HG03159 (cell line): ENCODE results near the gene ARF3.

Experiments
- ATAC-seq: cut with Tn5 transposase; IDR thresholded peaks from one replicate; pipeline ENCODE4 v1.9.1; 2021; ENCODE audit warnings: mild to moderate bottlenecking, moderate library complexity; ENCODE audit not compliant: unreplicated experiment

Gene ARF3

DNA sequence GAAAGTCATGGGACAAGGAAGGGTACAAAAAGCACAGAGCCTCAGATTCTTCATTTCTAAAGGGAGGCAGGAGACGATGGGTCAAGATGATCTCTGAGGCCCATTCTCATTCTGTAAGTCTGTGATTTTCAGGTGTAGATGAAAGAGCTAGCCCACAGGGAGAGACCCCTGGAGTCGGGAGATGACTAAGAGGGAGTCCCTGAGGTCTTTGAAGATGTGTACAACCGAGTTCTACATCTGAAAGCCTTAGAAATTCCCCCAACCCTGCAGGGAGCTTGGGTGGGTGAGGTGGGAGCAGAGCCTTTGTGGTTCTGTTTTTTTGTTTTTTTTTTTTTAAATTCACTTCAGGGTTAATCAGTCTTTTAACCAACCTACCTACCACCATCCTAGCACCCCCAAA, 11.2 kb upstream of the ARF3 start:
- no peak for ATAC-seq

DNA sequence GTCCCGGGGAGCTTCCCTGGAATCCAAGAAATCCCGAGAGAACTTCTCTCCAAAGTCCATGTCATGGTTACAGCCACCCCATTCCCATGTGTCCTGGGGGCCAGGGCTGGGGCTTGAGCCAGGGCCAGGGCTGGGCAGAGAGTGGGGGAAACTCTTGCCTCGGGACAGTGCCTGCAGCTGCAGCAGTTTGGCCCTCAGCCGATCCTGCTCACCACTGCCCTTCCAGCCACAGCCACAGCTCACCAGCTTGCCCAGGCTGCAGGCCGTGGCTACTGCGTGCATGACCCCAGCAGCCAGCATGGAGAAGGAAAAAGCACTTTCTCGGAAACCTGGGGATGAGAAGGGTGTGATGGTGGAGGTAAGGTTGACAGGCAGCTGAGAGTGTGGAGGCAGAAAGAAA, 10.7 kb upstream of the ARF3 start:
- no peak for ATAC-seq

DNA sequence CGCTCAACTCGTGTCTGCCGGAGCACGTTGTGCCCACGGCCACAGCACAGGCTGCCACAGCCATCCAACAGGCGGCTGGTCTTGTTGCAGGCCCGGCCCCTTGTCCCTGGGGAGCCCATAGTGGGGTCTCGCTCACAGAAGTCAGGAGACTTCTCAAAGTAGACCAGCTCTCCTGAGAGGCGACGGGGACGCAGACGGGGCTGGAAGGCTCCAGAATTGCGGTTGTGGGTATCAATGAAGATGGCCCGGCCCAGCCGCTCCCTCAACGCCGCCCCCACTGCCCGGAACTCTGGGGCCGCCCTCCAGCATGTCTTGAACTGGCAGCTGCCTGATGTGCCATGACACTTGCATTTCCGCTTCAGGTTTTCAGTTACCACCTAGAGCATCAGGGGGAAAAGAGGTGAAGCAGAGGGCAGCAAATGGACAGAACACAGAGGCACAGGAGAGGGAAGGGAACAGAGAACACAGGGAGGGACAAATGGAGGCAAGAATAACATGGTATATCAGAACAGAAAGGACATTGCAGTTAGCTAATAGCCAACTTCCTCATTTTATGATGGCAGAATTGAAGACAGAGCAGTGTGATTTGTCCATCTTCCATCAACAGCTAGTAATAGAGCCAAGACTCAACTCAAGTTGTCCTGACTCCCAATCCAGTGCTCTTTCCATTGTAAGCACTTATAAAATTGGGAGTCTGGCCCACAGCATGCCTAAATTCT, 9.0 kb upstream of the ARF3 start:
- ATAC-seq: no peak

DNA sequence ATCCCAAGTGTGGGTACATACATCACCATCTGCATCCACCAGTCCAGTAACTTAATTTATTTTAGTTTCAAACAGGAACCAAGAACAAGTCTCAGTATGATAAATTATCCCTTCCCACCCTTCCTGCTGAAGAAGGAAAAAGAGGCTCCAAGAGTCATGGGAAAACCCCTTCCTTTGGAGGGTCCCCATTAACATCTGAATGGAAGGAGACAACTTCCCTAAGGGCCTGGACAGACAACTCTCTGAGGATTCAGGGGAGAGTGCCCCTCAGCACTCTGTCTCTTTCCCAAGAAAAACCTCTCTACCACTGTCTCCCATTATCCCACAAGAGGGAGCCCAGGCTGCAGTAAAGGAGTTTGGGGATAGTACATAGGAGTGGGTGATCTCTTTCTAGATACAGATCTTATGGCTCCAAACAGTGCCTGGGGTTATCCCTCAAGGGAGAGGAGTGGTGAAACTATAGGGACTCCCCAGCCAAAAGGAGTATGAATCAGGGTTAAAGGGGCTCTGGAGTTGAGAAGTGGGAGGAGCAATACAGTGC, 8.1 kb upstream of the ARF3 start:
- ATAC-seq: no peak

DNA sequence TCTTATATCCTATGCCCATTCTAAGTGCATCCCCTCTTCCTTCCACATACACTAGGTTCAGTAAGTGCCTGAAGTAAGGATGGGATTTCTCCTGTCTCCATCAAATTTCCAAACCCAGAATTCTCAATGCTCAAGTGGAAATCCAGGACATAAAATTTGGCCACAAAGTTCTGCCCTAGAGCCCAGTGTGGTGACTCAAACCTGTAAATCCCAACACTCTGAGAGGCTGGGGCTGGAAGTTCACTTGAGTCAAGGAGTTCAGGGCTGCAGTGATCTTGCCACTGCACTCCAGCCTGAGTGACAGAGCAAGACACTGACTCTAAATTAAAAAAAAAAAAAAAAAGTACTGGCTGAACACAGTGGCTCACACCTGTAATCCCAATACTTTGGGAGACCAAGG, 4.5 kb upstream of the ARF3 start:
- no peak for ATAC-seq

DNA sequence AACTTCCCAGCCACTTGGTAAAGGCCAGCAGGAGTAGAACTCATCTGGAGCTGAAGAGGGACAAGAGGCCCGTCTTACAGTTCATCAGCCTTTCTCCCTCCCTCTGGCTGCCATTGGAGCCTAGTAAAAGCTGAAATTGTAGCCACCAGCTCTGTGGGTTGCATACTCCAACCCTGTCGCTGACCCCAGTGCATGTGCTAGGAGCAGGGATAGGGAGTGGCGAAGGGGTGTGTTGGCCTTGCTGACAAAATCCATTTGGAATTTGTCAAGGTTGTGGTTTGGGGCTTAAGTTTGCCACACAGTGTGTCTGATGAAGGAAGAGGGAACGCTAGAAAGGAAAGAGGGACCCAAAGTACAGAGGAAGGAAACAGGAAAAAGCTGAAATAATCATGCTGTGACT, 4.0 kb upstream of the ARF3 start:
- ATAC-seq: no peak

DNA sequence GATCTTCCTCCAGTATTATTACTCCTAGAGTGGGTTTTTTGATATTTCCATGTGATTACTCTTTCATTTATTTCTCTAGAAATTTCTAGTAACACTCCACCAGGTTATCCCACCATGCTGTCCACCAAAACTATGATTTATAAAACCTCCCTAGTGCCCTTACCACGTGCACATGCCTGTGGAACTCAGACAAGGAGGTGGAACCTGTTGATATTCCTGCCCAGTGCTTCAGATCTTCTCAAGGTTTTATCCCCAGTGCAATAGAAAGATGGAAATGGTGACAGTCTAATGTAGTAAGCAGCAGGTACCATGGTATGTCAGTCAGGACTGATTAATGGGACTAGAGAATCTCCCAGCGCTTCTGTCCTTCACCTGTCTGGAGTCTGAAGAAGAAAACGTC, 3.5 kb upstream of the ARF3 start:
- ATAC-seq: no peak

DNA sequence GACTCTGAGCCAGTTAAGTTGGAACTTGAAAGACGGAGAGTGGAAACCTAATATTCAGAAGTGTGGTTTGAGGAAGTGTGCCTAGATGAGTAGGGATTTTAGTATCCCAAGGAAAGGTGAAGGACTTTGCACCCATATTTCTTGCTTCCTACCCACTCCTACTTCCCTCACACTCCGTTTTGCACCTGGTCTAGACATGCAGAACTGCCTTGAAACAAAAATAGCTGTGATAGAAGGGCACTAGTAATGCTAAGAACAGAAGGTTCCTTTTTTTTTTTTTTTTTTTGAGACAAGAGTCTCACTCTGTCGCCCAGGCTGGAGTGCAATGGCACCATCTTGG, 732 bp upstream of the ARF3 start:
- no peak for ATAC-seq

DNA sequence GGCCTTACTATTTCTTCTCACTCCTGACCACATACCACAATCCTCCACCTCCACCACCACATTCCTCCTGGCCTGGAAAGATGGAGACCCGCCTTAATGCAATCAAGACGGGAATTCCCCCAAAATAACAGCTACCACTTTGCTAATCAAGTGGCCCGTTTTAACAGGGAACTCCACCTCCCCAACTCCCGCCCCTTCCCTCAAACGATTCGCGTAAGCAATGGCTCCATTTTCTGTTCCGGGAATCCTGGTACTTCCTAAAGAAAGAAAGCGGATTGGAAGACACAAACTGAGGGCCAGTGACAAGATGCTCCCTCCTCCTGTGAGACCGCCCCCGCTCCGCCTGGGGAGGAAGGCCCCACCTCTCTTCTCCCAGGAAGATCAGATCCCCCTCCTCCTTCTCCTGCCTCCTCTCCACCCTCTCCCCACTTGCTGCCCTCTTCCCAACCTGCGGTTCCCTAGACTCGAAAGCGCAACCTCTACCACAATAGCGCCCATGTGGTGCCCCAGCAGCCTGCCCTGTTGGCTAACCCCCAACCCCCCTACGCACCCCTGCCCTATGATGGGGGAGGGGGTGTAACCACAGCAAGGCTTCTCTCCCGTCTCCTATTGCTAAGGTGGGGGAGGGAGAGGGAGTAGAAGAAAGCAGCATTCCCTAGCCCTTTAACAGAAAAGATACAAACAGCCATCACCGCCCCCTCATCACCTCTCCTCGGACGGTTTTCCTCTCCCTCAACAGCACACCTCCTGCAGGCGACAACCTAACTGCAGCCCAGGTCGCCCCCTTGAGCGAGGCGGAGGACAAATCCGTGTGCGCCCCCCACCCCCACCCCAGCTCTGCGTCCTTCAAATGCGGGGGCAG, 777 bp downstream of the ARF3 start:
- peak; percentile 28 for ATAC-seq

DNA sequence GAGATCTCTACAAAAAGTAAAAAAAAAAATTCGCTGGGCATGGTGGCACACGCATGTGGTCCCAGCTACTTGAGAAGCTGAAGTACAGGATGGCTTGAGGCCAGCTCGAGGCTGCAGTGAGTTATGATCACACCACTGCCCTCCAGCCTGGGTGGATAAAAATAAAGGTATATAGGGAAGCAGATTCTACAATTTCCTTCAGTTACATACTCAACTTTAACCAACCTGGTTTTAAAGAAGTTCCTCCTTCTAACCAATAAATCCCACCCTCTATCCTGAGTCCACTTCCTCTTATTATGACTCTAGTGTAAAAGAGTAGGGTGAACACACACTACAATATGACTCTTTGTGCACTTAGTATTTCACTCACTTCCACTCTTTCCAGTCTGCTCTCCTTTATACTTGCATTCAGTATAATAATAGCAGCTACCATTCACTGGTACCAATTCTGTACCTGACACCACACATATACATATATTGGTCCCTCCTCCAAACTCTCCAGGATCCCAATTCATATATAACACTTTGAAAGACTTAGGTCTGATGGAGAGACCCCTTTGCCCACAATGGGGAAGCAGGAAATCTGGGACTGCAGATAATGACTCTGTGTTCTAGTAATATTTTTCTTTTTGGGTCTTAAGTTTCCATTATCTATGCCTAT, 2.3 kb downstream of the ARF3 start:
- ATAC-seq: no peak

DNA sequence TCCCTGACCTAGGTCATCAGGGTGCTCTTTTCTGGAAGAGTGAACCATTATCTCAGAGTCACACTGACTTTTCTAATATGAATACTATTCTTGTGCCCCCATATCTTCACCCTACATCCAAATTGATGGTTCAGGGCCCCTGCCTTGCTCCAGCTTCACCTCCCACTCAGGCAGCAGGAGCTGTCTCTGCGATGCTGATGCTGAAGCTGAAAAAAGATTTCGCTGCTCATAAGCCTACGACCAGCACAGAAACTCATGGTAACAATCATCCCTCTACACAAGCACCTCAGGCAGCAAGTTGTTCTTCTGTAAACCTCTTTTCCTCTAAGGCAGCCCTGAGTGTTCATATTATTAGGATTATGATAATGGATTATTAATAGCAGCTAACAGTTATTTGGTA, 3.2 kb downstream of the ARF3 start:
- no peak for ATAC-seq

DNA sequence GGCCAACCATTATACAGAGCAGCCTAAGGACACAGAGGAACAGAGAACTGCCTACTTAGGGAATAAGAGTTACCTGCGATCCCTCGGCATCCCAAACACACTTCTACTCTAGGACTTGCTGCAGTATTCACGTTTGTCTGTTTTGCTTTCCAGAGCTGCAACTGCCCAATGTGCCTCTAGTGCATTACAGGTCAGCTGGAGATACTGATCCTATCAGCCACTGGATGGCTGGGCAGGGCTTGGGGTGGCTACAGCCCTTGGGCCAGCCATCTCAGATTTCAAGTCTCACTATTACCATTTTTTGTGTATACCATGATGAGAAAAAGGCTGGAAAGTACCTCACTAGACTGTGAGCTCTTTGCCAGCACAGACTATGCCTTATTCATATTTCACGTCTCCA, 4.6 kb downstream of the ARF3 start:
- ATAC-seq: no peak

DNA sequence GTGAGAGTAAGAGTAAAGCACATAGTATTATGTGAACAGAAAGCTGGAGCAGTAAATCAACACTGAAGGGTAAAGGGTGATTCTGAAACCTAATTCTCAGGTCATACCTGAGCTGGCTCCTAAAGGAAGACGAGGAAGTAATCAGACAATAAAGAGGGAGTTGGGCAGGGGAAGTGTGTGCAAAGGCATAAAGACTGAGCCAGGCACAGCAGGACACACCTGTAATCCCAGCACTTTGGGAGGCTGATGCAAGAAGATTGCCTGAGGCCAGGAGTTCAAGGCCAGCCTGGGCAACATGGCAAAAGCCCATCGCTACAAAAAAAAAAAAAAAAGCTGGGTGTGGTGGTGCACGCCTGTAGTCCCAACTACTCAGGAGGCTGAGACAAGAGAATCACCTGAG, 9.6 kb downstream of the ARF3 start:
- no peak for ATAC-seq

DNA sequence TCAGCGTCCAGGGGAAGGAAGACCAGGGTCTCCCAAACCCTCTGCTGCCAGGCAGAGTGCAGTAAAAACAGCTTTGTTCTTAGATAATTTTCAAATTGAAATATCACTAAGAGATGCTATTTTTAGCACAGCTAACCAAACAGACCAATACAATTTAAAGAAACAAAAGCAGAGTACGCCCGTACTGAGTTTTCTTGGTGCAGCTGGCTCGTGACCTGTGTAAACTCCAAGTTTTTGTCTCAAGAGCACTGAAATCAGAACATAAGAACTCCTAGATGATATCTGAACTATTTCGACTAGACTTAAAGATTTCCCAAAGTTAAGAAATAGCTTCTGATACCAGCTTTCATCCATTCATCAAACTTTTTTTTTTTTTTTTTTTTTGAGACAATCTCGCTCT, 10.3 kb downstream of the ARF3 start:
- no peak for ATAC-seq

DNA sequence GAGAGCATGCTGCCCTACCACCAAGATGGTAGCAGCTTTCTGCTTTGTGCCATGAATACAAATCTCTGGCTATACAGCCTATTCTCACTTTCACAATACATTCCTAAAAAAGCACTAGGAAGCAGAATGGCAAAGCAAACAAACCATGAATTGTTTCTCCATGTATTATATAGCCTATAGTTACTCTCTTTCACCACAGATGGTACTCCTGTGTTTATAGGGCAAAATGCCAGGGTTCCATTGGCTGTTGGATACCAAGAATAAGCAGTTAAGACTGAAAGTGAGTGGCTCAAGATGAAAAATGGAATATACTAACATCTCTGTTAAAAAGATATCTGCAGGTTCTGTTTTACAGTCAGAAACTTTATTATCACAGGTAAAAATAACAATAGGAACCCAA, 11.1 kb downstream of the ARF3 start:
- no peak for ATAC-seq

DNA sequence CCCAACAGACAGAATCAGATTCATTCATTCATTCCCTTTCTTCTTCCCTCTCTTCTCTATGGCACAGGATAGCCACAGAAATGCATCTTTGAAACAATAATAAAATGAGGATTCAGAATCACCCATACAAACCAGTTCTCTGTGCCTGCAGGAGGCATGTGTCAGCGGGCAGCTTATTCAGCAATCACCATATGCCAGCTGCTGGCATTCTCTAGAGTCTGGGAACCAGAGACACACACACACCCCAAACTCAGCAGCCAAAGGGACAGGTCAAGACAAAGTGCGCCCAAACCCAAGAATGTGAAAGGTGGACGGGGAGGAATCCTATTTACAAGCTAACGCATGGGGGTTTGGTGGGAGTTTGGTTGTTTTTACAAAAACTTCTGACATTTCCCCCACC, 14.1 kb downstream of the ARF3 start:
- ATAC-seq: no peak

DNA sequence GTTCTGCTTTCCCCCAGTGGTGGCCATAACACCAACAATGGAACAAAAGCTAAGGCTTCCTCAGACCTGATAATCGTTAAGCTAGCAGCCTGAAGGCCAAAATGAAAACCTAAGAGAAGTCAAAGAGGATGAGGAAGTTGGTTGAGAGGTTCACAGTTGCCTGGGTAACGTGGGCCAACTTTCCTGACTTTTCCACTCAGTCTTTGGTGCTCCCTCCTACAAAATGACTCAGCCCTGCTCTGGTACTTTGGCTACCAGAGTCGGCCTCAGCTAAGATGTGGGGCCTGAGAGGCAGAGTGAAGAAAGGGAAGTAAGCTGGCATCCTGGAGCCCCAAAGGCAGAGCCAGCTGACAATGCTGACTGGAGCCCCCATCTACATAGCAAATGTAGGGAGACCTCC, 17.1 kb downstream of the ARF3 start:
- no peak for ATAC-seq

DNA sequence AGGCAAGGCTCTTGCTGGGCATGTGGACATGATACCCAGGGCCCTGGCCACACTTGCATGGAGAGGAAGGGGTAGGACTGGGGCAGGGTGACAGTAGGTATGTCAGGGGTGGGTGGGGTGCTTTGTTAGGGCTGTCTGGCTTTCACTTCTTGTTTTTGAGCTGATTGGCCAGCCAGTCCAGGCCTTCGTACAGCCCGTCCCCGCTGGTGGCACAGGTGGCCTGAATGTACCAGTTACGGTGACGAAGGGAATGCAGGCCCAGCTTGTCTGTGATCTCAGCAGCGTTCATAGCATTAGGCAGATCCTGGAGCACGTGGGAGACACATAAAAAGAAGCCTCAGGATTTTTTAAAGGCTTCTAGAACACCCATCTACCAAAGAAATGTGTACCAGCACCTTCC, 18.5 kb downstream of the ARF3 start:
- no peak for ATAC-seq

DNA sequence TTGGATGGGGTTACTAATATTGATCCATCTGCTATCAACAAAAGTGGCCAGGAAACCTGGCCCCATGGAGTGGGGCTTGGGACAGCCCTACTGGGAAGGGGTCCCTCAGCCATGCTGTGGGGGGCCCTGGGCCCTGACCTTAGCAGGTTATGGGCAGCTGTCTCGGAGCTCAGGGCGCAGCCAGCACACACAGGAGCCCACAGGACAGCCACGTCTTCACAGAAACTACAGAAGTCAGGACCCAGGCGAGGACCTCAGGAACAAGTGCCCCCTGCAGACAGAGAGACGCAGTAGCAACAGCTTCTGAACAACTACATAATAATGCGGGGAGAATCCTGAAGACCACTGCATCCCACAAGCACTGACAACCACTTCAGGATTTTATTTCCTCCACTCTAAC, 20.1 kb downstream of the ARF3 start:
- ATAC-seq: no peak

DNA sequence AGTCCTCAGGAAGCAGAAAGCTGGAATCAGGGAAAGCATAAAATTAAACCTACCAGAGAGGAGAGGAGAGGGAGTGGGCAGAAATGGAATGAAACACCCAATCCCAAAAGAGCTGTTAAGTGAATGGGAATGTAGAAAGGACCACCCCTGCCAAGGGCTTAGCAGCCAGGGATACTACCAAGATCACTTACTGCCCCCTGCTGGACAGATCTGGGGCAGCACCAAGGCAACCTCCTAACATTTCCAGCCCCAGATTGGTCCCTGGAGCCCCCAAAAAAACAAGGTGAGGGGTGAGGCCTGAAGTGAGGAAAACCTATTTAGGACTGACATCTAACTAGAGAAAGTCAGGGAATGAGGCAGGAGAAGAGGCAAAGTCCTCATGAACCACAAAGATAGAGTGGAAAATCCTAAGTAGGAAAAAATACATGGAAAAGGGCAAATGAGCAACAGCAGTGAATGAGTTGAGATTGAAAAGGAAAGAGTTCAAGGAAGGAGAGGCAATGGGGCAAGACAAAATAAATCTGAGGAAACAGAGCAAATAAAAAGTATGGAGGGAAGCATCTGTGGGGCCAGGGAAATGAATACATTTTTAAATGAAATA, 20.8 kb downstream of the ARF3 start:
- ATAC-seq: no peak

DNA sequence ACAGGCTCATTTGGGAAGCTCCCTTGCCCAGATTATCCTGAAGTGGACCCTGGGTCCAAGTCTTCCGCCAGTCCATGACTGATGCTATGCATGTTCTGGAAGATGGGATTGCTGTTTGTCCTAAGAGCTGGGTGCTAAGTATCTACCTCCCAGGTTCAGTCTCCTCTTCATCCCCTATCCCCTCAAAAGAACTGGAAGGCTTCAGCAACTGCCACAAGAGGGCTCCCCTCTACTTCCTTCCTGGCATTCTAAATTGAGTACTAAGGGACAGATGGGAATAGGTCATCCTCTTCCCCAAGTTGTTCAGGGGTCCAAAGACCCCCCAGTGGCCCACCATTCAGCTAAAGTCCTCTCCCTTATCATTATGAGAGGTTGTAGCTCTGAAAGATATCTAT, 23.0 kb downstream of the ARF3 start:
- no peak for ATAC-seq
